Karpas-422 (cell line): ENCODE measurements around the gene ATRN. TPM values are rescaled to one million over a fixed set of nuclear protein-coding genes. Genes with fewer than 3 reads are reported as not detected.
"Not testable (repeated sequence)": the region's sequence is repeated elsewhere in the genome, so short reads cannot be mapped to it uniquely, and the experiment has no call there.

Experiments used
- DNase-seq: peaks from one replicate; pipeline ENCODE4 v3.0.0-alpha.2; 2015
- H2AFZ ChIP-seq: fragments of 200-600 bp; sonication (generic); 2 replicates; pipeline ENCODE4 v1.6.1; 2014; ENCODE audit warnings: antibody characterized with exemption, low read length, mixed read lengths
- H3K27ac ChIP-seq: fragments of 200-600 bp; sonication (generic); 2 replicates; pipeline ENCODE4 v1.5.1; 2014; ENCODE audit warnings: mild to moderate bottlenecking, low read length, moderate library complexity
- H3K27me3 ChIP-seq: fragments of 200-600 bp; sonication (generic); 2 replicates; pipeline ENCODE4 v1.6.1; 2014; ENCODE audit warnings: low read length, mixed read lengths
- H3K36me3 ChIP-seq: fragments of 200-600 bp; sonication (generic); 2 replicates; pipeline ENCODE4 v1.6.1; 2014; ENCODE audit warnings: low read length, mixed read lengths; ENCODE audit not compliant: insufficient read depth
- H3K4me1 ChIP-seq: fragments of 200-600 bp; sonication (generic); 2 replicates; pipeline ENCODE4 v1.6.1; 2014; ENCODE audit warnings: mild to moderate bottlenecking, low read length, mixed read lengths
- H3K4me2 ChIP-seq: fragments of 200-600 bp; sonication (generic); 2 replicates; pipeline ENCODE4 v1.6.1; 2014; ENCODE audit warnings: low read length, low read depth, mild to moderate bottlenecking; ENCODE audit not compliant: poor library complexity, severe bottlenecking
- H3K4me3 ChIP-seq: fragments of 200-600 bp; sonication (generic); 2 replicates; pipeline ENCODE4 v1.5.1; 2014; ENCODE audit warnings: mild to moderate bottlenecking, antibody characterized with exemption, low read length, mixed read lengths
- H3K79me2 ChIP-seq: fragments of 200-600 bp; sonication (generic); 2 replicates; pipeline ENCODE4 v1.6.1; 2014; ENCODE audit warnings: mild to moderate bottlenecking, low read length, mixed read lengths
- H3K9ac ChIP-seq: fragments of 200-600 bp; sonication (generic); 2 replicates; pipeline ENCODE4 v1.6.0; 2014; ENCODE audit warnings: low read length
- H3K9me2 ChIP-seq: fragments of 200-600 bp; sonication (generic), shearing (Covaris generic); replicated peaks from 2 replicates; pipeline ENCODE4 v1.6.0; 2014; ENCODE audit warnings: mild to moderate bottlenecking, low read length, moderate library complexity; ENCODE audit not compliant: insufficient read depth
- H3K9me3 ChIP-seq: fragments of 300-700, 200-600 bp; sonication (generic); 2 replicates; pipeline ENCODE4 v1.6.1; 2014; ENCODE audit warnings: low read length, mixed read lengths
- H4K20me1 ChIP-seq: fragments of 200-600 bp; sonication (generic); 2 replicates; pipeline ENCODE4 v1.6.1; 2014; ENCODE audit warnings: mild to moderate bottlenecking, antibody characterized with exemption, low read length, low read depth; ENCODE audit not compliant: insufficient read depth
- total RNA-seq: library from RNA; depleted of rRNA; stranded (reverse); fragments of >200 nt; shearing (Covaris generic); gene quantifications from 2 replicates; pipeline ENCODE4 v1.2.3, GENCODE V29; 2014; ENCODE audit warnings: low replicate concordance

The ATRN gene
- total RNA-seq, 1 experiment from 2014 or later: 8.2 TPM

- H3K36me3 ChIP-seq, DNase-seq, H3K27ac ChIP-seq, H3K4me3 ChIP-seq, H3K4me1 ChIP-seq, H3K4me2 ChIP-seq, H2AFZ ChIP-seq, H3K9ac ChIP-seq, H3K9me3 ChIP-seq, H4K20me1 ChIP-seq, H3K27me3 ChIP-seq, H3K9me2 ChIP-seq, H3K79me2 ChIP-seq: not testable (repeated sequence)
Observed at GRCh38 chr20:3512239-3512638, 41.4 kb downstream of the ATRN start.

GRCh38 chr20:3514012-3514642, 43.3 kb downstream of the ATRN start:
- Histone ChIP-seq H3K9me3 (no peaks in the 10 kb centered on the region), H3K9ac (no peak overlapping the region), H3K27ac (no peak overlapping the region), H3K79me2 (no peaks in the 10 kb centered on the region), H3K9me2 (no peaks in the 10 kb centered on the region), H3K27me3 (no peaks in the 10 kb centered on the region), H3K4me2 (no peak overlapping the region), H3K4me1 (no peaks in the 10 kb centered on the region), H4K20me1 (peaks cover 6% of the 10 kb centered on the region), H3K4me3 (no peak overlapping the region), H3K36me3 (no peaks in the 10 kb centered on the region), H2AFZ (no peak overlapping the region)
- no peak for DNase-seq

DNA sequence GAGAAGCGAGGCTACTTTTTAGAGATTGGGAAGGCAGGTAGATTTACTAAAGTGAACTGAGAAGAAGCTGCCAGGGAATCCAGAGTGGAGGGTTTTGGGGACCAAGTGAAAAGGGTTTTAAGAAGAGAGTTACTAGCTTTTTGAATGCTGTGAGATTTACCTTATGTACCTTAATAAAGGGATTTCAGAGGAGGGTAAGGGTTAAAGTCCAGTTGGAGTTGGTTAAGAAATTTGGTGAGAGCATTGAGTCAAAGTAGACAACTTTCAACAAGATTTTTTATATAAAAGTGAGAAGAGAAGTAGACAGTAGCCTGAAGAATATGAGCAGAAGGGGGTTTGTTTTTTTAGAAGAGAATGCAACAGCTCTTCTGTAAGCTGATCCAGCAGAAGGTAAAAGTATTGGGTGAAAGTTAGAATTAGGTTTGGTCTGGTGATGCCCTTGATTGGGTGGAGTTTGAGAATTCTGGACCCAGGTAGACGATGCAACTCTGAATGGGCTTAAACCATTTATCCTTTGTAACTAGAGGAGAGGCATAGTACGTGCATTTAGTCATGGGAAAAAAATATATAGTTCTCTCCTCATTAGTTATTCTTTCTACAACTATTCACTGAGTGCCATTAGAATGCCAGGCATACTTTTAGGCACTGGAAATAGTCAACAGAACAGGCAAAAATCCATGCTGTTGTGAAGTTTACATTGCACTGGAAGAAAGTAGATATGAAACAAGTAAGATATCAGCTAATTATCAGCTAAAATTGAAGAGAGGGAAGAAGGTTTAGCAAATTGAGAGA, 44.8 kb downstream of the ATRN start:
- no peak overlapping the region for H3K27ac ChIP-seq
- no peaks in the 10 kb centered on the region for H3K27me3 ChIP-seq
- H3K79me2 ChIP-seq: no peaks in the 10 kb centered on the region
- H3K9me2 ChIP-seq: no peaks in the 10 kb centered on the region
- H3K4me2 ChIP-seq: no peak overlapping the region
- H3K4me3 ChIP-seq: no peak overlapping the region
- H4K20me1 ChIP-seq: peaks cover 6% of the 10 kb centered on the region
- no peak overlapping the region for H3K9ac ChIP-seq
- H3K9me3 ChIP-seq: no peaks in the 10 kb centered on the region
- H2AFZ ChIP-seq: no peak overlapping the region
- H3K36me3 ChIP-seq: no peaks in the 10 kb centered on the region
- DNase-seq: no peak
- no peaks in the 10 kb centered on the region for H3K4me1 ChIP-seq

DNA sequence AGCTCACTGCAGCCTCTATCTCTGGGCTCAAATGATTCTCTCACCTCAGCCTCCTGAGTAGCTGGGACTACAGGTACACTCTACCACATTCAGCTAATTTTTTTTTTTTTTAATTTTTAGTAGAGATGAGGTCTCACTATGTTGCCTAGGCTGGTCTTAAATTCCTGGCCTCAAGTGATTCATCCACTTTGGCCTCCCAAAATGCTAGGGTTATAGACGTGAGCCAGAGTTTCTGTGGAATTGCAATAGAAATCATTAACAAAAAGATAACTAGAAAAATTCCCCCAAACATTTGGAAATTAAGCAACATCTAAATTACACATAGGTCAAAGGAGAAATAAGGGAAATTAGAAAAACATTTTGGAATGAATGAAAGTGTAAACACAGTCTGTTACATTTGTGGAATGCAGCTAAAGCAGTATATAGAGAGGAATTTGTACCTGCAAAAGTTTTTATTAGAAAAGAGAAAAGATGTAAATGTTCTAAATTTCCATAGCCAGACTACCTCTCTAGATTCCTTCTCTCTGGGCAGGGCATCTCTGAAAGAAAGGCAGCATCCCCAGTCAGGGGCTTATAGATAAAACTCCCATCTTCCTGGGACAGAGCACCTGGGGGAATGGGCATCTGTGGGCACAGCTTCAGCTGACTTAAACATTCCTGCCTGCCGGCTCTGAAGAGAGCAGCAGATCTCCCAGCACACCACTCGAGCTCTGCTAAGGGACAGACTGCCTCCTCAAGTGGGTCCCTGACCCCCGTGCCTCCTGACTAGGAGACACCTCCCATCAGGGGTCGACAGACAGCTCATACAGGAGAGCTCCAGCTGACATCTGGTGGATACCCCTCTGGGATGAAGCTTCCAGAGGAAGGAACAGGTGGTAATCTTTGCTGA, 51.3 kb downstream of the ATRN start:
- Histone ChIP-seq H3K9me2 (no peaks in the 10 kb centered on the region), H4K20me1 (no peaks in the 10 kb centered on the region), H3K4me2 (no peak overlapping the region), H3K9me3 (no peaks in the 10 kb centered on the region), H2AFZ (no peak overlapping the region), H3K9ac (no peak overlapping the region), H3K79me2 (no peaks in the 10 kb centered on the region), H3K27ac (no peak overlapping the region), H3K27me3 (no peaks in the 10 kb centered on the region), H3K4me1 (no peaks in the 10 kb centered on the region), H3K4me3 (no peak overlapping the region), H3K36me3 (no peaks in the 10 kb centered on the region)
- DNase-seq: no peak

DNA sequence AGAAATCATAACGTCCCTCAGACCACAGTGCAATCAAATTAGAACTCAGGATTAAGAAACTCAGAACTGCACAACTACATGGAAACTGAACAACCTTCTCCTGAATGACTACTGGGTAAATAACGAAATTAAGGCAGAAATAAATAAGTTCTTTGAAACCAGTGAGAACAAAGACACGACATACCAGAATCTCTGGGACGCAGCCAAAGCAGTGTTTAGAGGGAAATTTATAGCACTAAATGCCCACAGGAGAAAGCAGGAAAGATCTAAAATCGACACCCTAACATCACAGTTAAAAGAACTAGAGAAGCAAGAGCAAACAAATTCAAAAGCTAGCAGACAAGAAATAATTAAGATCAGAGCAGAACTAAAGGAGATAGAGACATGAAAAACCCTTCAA, 53.9 kb downstream of the ATRN start:
- not testable (repeated sequence) for H4K20me1 ChIP-seq, H3K27me3 ChIP-seq, H3K36me3 ChIP-seq, H3K9me2 ChIP-seq, H3K4me2 ChIP-seq, H3K9me3 ChIP-seq, H3K27ac ChIP-seq, H2AFZ ChIP-seq, H3K79me2 ChIP-seq, H3K4me3 ChIP-seq, DNase-seq, H3K9ac ChIP-seq, H3K4me1 ChIP-seq

DNA sequence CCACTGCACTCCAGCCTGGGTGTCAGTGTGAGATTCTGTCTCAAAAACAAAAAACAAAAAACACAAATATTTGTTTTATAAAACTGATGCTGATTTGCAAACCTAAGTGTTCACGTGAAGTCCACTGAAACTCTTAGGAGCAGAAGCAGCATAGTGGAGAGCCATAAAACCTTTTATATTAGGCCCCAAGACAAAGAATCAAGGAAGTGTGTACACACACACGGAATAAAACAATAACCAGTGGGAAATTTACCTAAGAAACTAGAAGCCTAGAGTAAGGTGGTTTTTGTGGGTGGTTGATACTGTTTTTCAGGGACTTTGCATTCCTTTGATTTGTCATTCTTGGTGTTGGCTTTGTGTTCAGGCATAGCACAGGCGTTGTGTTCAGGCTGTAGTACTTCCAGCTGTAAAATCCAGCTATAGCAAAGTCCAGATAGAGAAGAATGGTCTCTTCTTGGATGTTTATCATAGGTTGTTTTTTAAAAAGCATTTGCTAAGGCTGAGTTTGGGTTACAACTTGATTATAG, 61.3 kb downstream of the ATRN start:
- no peaks in the 10 kb centered on the region for H3K36me3 ChIP-seq
- no peak overlapping the region for H3K27ac ChIP-seq
- no peak overlapping the region for H3K4me3 ChIP-seq
- no peak for DNase-seq
- H3K4me1 ChIP-seq: no peaks in the 10 kb centered on the region
- peaks cover 4% of the 10 kb centered on the region for H4K20me1 ChIP-seq
- no peak overlapping the region for H2AFZ ChIP-seq
- H3K4me2 ChIP-seq: no peak overlapping the region
- H3K9me3 ChIP-seq: no peaks in the 10 kb centered on the region
- H3K27me3 ChIP-seq: no peaks in the 10 kb centered on the region
- no peaks in the 10 kb centered on the region for H3K79me2 ChIP-seq
- no peak overlapping the region for H3K9ac ChIP-seq
- no peaks in the 10 kb centered on the region for H3K9me2 ChIP-seq

DNA sequence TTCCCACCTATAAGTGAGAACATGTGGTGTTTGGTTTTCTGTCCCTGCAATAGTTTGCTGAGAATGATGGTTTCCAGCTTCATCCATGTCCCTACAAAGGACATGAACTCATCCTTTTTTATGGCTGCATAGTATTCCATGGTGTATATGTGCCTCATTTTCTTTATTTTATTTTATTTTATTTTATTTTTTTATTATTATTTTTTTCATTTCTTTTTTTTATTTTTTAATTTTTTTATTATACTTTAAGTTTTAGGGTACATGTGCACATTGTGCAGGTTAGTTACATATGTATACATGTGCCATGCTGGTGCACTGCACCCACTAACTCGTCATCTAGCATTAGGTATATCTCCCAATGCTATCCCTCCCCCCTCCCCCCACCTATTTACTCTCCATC, 66.9 kb downstream of the ATRN start:
- H3K4me2 ChIP-seq: not testable (repeated sequence)

More for the DNA sequence above, 66.9 kb downstream of the ATRN start:
- not testable (repeated sequence) for H3K9ac ChIP-seq, H3K36me3 ChIP-seq, H2AFZ ChIP-seq, H3K9me2 ChIP-seq, H4K20me1 ChIP-seq, H3K9me3 ChIP-seq, H3K4me3 ChIP-seq, H3K4me1 ChIP-seq, H3K27ac ChIP-seq, DNase-seq, H3K79me2 ChIP-seq, H3K27me3 ChIP-seq
